Measurements from ENCODE around the gene HESX1. TPM values are rescaled to one million over a fixed set of nuclear protein-coding genes. Genes with fewer than 3 reads are reported as not detected.

HESX1 gene
- total and polyA plus RNA-seq, 2 experiments from 2014 or later = 21.1 to 56.7 TPM

DNA sequence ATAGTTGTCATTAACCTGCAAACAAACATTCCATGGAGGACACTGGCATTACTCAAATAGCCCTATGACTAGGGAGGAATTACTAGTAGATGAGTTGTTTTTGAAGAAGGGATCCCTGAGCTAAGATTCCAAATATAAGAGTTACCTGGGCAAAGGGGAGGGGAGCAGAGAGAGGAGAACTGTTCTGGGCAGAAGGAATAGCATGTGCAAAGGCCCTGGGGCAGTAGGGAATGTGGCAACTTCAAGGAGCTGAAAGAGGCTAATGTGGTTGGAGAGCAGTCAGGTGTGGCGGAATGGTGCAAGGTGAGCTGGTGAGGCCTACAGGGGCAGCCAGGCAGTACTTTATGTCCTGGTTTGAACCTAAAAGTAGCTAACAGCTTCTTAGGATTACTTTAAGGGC lies 28.8 kb downstream of the HESX1 start:
- peaks cover 3% of the 10 kb centered on the region; the same call in 1 of the 2 replicates for H3F3A ChIP-seq (replicated peaks; ENCODE audit: low read depth)
- peaks cover 41% of the 10 kb centered on the region for H3K4me1 Mint-ChIP-seq
- no peak for DNase-seq (ENCODE audit: low spot score)
- no peaks in the 10 kb centered on the region for H3K9me2 ChIP-seq (ENCODE audit: insufficient read depth)
- H2AFZ ChIP-seq = no peak overlapping the region
- no peak for ATAC-seq
- H3K27ac ChIP-seq (ENCODE audit: low read depth) = no peak overlapping the region
- H3K79me2 ChIP-seq (replicated peaks; ENCODE audit: insufficient read depth) = no peaks in the 10 kb centered on the region
- H3K4me1 ChIP-seq (ENCODE audit: insufficient read depth) = peaks cover 15% of the 10 kb centered on the region
- H3K27me3 ChIP-seq (ENCODE audit: insufficient read depth) = no peaks in the 10 kb centered on the region
- H3K9me3 Mint-ChIP-seq = no peaks in the 10 kb centered on the region
- no peaks in the 10 kb centered on the region; the same call in 1 of the 2 replicates for H3K36me3 ChIP-seq (ENCODE audit: insufficient read depth)
- no peak overlapping the region; the same call in 2 of the 3 replicates for H3K4me3 Mint-ChIP-seq
- H3K27me3 Mint-ChIP-seq (ENCODE audit: insufficient read depth, low read depth, poor library complexity) = peaks cover 22% of the 10 kb centered on the region
- no peak overlapping the region for H3K27ac Mint-ChIP-seq
- TF ChIP-seq, protein P1, sequence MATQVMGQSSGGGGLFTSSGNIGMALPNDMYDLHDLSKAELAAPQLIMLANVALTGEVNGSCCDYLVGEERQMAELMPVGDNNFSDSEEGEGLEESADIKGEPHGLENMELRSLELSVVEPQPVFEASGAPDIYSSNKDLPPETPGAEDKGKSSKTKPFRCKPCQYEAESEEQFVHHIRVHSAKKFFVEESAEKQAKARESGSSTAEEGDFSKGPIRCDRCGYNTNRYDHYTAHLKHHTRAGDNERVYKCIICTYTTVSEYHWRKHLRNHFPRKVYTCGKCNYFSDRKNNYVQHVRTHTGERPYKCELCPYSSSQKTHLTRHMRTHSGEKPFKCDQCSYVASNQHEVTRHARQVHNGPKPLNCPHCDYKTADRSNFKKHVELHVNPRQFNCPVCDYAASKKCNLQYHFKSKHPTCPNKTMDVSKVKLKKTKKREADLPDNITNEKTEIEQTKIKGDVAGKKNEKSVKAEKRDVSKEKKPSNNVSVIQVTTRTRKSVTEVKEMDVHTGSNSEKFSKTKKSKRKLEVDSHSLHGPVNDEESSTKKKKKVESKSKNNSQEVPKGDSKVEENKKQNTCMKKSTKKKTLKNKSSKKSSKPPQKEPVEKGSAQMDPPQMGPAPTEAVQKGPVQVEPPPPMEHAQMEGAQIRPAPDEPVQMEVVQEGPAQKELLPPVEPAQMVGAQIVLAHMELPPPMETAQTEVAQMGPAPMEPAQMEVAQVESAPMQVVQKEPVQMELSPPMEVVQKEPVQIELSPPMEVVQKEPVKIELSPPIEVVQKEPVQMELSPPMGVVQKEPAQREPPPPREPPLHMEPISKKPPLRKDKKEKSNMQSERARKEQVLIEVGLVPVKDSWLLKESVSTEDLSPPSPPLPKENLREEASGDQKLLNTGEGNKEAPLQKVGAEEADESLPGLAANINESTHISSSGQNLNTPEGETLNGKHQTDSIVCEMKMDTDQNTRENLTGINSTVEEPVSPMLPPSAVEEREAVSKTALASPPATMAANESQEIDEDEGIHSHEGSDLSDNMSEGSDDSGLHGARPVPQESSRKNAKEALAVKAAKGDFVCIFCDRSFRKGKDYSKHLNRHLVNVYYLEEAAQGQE (IDR thresholded peaks at IDR 0.05; ENCODE audit: unreplicated experiment) = no peak
- TF ChIP-seq, protein P2, sequence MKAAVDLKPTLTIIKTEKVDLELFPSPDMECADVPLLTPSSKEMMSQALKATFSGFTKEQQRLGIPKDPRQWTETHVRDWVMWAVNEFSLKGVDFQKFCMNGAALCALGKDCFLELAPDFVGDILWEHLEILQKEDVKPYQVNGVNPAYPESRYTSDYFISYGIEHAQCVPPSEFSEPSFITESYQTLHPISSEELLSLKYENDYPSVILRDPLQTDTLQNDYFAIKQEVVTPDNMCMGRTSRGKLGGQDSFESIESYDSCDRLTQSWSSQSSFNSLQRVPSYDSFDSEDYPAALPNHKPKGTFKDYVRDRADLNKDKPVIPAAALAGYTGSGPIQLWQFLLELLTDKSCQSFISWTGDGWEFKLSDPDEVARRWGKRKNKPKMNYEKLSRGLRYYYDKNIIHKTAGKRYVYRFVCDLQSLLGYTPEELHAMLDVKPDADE (IDR thresholded peaks at IDR 0.05) = no peak
- TF ChIP-seq ZNF331 (CRISPR knock-in tag; IDR thresholded peaks at IDR 0.05; ENCODE audit: low read depth) (no peak), NANOG (IDR thresholded peaks at IDR 0.05; ENCODE audit: borderline replicate concordance) (no peak), STAT1 (IDR thresholded peaks at IDR 0.05; ENCODE audit: unreplicated experiment) (no peak), EZH2 (IDR thresholded peaks at IDR 0.05; ENCODE audit: low read depth, unreplicated experiment) (no peak), JUNB (IDR thresholded peaks at IDR 0.05; ENCODE audit: unreplicated experiment) (no peak), CREB1 (CRISPR knock-in tag; IDR thresholded peaks at IDR 0.05; ENCODE audit: low read depth) (no peak), POLR2AphosphoS5 (IDR thresholded peaks at IDR 0.05; ENCODE audit: low read depth) (no peak), ZNF114 (CRISPR knock-in tag; IDR thresholded peaks at IDR 0.05) (no peak)
- TF ChIP-seq, protein P3, sequence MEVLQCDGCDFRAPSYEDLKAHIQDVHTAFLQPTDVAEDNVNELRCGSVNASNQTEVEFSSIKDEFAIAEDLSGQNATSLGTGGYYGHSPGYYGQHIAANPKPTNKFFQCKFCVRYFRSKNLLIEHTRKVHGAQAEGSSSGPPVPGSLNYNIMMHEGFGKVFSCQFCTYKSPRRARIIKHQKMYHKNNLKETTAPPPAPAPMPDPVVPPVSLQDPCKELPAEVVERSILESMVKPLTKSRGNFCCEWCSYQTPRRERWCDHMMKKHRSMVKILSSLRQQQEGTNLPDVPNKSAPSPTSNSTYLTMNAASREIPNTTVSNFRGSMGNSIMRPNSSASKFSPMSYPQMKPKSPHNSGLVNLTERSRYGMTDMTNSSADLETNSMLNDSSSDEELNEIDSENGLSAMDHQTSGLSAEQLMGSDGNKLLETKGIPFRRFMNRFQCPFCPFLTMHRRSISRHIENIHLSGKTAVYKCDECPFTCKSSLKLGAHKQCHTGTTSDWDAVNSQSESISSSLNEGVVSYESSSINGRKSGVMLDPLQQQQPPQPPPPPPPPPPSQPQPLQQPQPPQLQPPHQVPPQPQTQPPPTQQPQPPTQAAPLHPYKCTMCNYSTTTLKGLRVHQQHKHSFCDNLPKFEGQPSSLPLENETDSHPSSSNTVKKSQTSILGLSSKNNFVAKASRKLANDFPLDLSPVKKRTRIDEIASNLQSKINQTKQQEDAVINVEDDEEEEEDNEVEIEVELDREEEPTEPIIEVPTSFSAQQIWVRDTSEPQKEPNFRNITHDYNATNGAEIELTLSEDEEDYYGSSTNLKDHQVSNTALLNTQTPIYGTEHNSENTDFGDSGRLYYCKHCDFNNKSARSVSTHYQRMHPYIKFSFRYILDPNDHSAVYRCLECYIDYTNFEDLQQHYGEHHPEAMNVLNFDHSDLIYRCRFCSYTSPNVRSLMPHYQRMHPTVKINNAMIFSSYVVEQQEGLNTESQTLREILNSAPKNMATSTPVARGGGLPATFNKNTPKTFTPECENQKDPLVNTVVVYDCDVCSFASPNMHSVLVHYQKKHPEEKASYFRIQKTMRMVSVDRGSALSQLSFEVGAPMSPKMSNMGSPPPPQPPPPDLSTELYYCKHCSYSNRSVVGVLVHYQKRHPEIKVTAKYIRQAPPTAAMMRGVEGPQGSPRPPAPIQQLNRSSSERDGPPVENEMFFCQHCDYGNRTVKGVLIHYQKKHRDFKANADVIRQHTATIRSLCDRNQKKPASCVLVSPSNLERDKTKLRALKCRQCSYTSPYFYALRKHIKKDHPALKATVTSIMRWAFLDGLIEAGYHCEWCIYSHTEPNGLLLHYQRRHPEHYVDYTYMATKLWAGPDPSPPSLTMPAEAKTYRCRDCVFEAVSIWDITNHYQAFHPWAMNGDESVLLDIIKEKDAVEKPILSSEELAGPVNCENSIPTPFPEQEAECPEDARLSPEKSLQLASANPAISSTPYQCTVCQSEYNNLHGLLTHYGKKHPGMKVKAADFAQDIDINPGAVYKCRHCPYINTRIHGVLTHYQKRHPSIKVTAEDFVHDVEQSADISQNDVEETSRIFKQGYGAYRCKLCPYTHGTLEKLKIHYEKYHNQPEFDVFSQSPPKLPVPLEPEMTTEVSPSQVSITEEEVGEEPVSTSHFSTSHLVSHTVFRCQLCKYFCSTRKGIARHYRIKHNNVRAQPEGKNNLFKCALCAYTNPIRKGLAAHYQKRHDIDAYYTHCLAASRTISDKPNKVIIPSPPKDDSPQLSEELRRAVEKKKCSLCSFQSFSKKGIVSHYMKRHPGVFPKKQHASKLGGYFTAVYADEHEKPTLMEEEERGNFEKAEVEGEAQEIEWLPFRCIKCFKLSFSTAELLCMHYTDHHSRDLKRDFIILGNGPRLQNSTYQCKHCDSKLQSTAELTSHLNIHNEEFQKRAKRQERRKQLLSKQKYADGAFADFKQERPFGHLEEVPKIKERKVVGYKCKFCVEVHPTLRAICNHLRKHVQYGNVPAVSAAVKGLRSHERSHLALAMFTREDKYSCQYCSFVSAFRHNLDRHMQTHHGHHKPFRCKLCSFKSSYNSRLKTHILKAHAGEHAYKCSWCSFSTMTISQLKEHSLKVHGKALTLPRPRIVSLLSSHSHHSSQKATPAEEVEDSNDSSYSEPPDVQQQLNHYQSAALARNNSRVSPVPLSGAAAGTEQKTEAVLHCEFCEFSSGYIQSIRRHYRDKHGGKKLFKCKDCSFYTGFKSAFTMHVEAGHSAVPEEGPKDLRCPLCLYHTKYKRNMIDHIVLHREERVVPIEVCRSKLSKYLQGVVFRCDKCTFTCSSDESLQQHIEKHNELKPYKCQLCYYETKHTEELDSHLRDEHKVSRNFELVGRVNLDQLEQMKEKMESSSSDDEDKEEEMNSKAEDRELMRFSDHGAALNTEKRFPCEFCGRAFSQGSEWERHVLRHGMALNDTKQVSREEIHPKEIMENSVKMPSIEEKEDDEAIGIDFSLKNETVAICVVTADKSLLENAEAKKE (CRISPR knock-in tag; IDR thresholded peaks at IDR 0.05) = no peak
- H3K36me3 Mint-ChIP-seq (ENCODE audit: low read depth) = no peaks in the 10 kb centered on the region; the same call in 2 of the 3 replicates
- H4K20me1 ChIP-seq (replicated peaks; ENCODE audit: insufficient read depth) = no peaks in the 10 kb centered on the region
- H3K4me3 ChIP-seq = no peak overlapping the region
- H3K4me2 ChIP-seq = 0 out of 2 replicates have a peak overlapping the region, but pooled peaks have one; percentile 73

All from GM23338 (cell line).